ENCODE measurements around the gene SMTN.

- TF ChIP-seq POLR2A (IDR thresholded peaks at IDR 0.05), result no peak
- TF ChIP-seq, protein P1, sequence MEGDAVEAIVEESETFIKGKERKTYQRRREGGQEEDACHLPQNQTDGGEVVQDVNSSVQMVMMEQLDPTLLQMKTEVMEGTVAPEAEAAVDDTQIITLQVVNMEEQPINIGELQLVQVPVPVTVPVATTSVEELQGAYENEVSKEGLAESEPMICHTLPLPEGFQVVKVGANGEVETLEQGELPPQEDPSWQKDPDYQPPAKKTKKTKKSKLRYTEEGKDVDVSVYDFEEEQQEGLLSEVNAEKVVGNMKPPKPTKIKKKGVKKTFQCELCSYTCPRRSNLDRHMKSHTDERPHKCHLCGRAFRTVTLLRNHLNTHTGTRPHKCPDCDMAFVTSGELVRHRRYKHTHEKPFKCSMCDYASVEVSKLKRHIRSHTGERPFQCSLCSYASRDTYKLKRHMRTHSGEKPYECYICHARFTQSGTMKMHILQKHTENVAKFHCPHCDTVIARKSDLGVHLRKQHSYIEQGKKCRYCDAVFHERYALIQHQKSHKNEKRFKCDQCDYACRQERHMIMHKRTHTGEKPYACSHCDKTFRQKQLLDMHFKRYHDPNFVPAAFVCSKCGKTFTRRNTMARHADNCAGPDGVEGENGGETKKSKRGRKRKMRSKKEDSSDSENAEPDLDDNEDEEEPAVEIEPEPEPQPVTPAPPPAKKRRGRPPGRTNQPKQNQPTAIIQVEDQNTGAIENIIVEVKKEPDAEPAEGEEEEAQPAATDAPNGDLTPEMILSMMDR (IDR thresholded peaks at IDR 0.05), result no peak
Measured at GRCh38 chr22:31139066-31139465, 57.9 kb downstream of the SMTN start.

Data from heart left ventricle (tissue), 13 donors.